Natural killer cell (primary cell): ENCODE measurements around the gene TLCD5. TPM values are rescaled to one million over a fixed set of nuclear protein-coding genes. Genes with fewer than 3 reads are reported as not detected.

ENCODE experiments used
- ATAC-seq, 3 donors: fragments of 150-1000 bp in 2 of 3; fragments of 200-7000 bp in 1 of 3; cut with Tn5 transposase; 1 replicate in 1 of 3; 2 replicates in 2 of 3; pipeline ENCODE4 v1.10.0; 2021; ENCODE audit warnings: mild to moderate bottlenecking in 2 of 3, moderate library complexity in 2 of 3
- DNase-seq, 2 donors: peaks; one replicate each; pipeline versions ENCODE4 v3.0.0 to v3.0.0-alpha.2; 2013 to 2021; ENCODE audit warnings: mixed read lengths in 1 of 2
- H3K27ac ChIP-seq: one replicate; pipeline ENCODE4 v1.5.1; 2013; ENCODE audit warnings: mild to moderate bottlenecking, low read length
- H3K27me3 ChIP-seq: one replicate; pipeline ENCODE4 v1.6.1; 2013; ENCODE audit warnings: low read length; ENCODE audit not compliant: control insufficient read depth, insufficient read depth
- H3K36me3 ChIP-seq: one replicate; pipeline ENCODE4 v1.6.1; 2013; ENCODE audit warnings: low read length; ENCODE audit not compliant: control insufficient read depth, insufficient read depth
- H3K4me1 ChIP-seq: one replicate; pipeline ENCODE4 v1.6.1; 2013; ENCODE audit warnings: low read length; ENCODE audit not compliant: control insufficient read depth, insufficient read depth
- H3K4me3 ChIP-seq: one replicate; pipeline ENCODE4 v1.5.1; 2013; ENCODE audit warnings: low read length
- H3K9me3 ChIP-seq: one replicate; pipeline ENCODE4 v1.6.1; 2013; ENCODE audit warnings: low read length; ENCODE audit not compliant: control insufficient read depth, insufficient read depth
- H3K27ac Mint-ChIP-seq, 2 donors: one replicate each; pipeline ENCODE4 v1.8.0; 2022; ENCODE audit warnings: mild to moderate bottlenecking in 2 of 2, mixed read lengths in 2 of 2, moderate library complexity in 1 of 2
- H3K27me3 Mint-ChIP-seq, 2 donors: one replicate each; pipeline ENCODE4 v1.8.0; 2022; ENCODE audit warnings: low read depth in 2 of 2, mixed read lengths in 2 of 2
- H3K36me3 Mint-ChIP-seq: one replicate; pipeline ENCODE4 v1.8.0; 2022; ENCODE audit warnings: mixed read lengths
- H3K4me1 Mint-ChIP-seq, 2 donors: one replicate each; pipeline ENCODE4 v1.8.0; 2022; ENCODE audit warnings: mixed read lengths in 2 of 2
- H3K4me3 Mint-ChIP-seq: one replicate; pipeline ENCODE4 v1.8.0; 2022; ENCODE audit warnings: mild to moderate bottlenecking, moderate library complexity, mixed read lengths
- H3K9me3 Mint-ChIP-seq, 2 donors: one replicate each; pipeline ENCODE4 v1.8.0; 2022; ENCODE audit warnings: mixed read lengths in 2 of 2
- WGBS: methylation state at CpG from one replicate; pipeline ENCODE4 v1.1.7; 2013; ENCODE audit warnings: missing lambda C conversion rate; ENCODE audit not compliant: insufficient coverage; 5-methylcytosine and 5-hydroxymethylcytosine counted together
- intact Hi-C: fragments of 100-400 bp; cut with micrococcal nuclease; formaldehyde crosslinking; loops from one replicate; pipeline ENCODE4 v1.14.2; 2022
- total RNA-seq, 4 donors: library from RNA; stranded (reverse); fragments of 120-200 nt in 1 of 4; gene quantifications; one replicate each; pipeline versions ENCODE4 v1.2.3 to v1.2.4, GENCODE V29; 2013 to 2022
- TF ChIP-seq, protein P1 (sequence below): fragments of 200-600 bp; IDR thresholded peaks from one replicate; pipeline ENCODE4 v1.8.0; 2022; ENCODE audit warnings: antibody characterized with exemption

The TLCD5 gene
- total RNA-seq, 3 donors from 2014 or later (not counting 1 experiment from before 2014, with no cell fraction given) = not detected

GRCh38 chr11:120326845-120327281, 1.8 kb downstream of the TLCD5 start:
- peaks cover 55 to 77% of the 10 kb centered on the region in 2 donors for H3K27me3 Mint-ChIP-seq
- H3K36me3 ChIP-seq = no peaks in the 10 kb centered on the region
- H3K4me1 ChIP-seq = peaks cover 3% of the 10 kb centered on the region
- H3K36me3 Mint-ChIP-seq = no peaks in the 10 kb centered on the region
- no peak overlapping the region for H3K27ac Mint-ChIP-seq
- 6% methylated on average over 2 of the region's 4 CpGs for WGBS
- DNase-seq (peak in 1 of 2 donors; percentile 38), ATAC-seq (no peak)
- H3K9me3 Mint-ChIP-seq = no peaks in the 10 kb centered on the region
- H3K4me1 Mint-ChIP-seq = peaks cover 26 to 27% of the 10 kb centered on the region in 2 donors
- no peak overlapping the region for H3K27ac ChIP-seq
- intact Hi-C loops = no loop called here
- peaks cover 22% of the 10 kb centered on the region for H3K27me3 ChIP-seq
- H3K9me3 ChIP-seq = no peaks in the 10 kb centered on the region
- TF ChIP-seq, protein P1, sequence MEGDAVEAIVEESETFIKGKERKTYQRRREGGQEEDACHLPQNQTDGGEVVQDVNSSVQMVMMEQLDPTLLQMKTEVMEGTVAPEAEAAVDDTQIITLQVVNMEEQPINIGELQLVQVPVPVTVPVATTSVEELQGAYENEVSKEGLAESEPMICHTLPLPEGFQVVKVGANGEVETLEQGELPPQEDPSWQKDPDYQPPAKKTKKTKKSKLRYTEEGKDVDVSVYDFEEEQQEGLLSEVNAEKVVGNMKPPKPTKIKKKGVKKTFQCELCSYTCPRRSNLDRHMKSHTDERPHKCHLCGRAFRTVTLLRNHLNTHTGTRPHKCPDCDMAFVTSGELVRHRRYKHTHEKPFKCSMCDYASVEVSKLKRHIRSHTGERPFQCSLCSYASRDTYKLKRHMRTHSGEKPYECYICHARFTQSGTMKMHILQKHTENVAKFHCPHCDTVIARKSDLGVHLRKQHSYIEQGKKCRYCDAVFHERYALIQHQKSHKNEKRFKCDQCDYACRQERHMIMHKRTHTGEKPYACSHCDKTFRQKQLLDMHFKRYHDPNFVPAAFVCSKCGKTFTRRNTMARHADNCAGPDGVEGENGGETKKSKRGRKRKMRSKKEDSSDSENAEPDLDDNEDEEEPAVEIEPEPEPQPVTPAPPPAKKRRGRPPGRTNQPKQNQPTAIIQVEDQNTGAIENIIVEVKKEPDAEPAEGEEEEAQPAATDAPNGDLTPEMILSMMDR = no peak
- no peak overlapping the region for H3K4me3 ChIP-seq
- H3K4me3 Mint-ChIP-seq = no peak overlapping the region

GRCh38 chr11:120327311-120327710, 2.2 kb downstream of the TLCD5 start:
- 88% methylated on average over 4 of the region's 4 CpGs for WGBS
- H3K9me3 Mint-ChIP-seq = no peaks in the 10 kb centered on the region
- H3K36me3 Mint-ChIP-seq = no peaks in the 10 kb centered on the region
- ATAC-seq (no peak), DNase-seq (no peak)
- H3K4me3 Mint-ChIP-seq = no peak overlapping the region
- H3K4me1 Mint-ChIP-seq = peaks cover 26 to 27% of the 10 kb centered on the region in 2 donors
- H3K4me1 ChIP-seq = peaks cover 3% of the 10 kb centered on the region
- H3K27me3 ChIP-seq = peaks cover 22% of the 10 kb centered on the region
- no peaks in the 10 kb centered on the region for H3K36me3 ChIP-seq
- H3K27me3 Mint-ChIP-seq = peaks cover 55 to 76% of the 10 kb centered on the region in 2 donors
- no peak overlapping the region for H3K27ac Mint-ChIP-seq
- TF ChIP-seq, protein P1 = no peak
- H3K9me3 ChIP-seq = no peaks in the 10 kb centered on the region
- H3K4me3 ChIP-seq = no peak overlapping the region
- H3K27ac ChIP-seq = no peak overlapping the region
- intact Hi-C loops = no loop called here

DNA sequence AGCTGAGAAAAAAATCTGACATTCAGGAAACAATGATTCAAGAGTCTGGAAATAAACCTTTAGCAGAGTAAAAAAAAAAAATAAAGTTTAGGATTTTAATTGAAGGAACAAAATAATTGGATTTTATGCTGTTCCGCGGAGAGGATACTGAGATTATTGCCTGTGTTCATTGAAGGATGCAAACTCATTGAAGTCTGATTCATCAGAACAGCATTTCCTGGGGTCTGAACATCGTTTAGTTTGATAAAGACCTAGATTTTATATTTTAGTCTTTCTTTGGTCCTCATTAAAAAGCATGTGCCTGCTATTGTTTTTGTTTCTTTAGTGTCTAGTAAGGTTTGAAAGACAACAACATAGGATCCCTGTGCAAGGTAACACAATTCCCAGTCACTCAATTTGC, 4.5 kb downstream of the TLCD5 start:
- H3K27ac Mint-ChIP-seq = no peak overlapping the region
- WGBS = 87% methylated on average over 3 of the region's 3 CpGs
- peaks cover 14% of the 10 kb centered on the region for H3K27me3 ChIP-seq
- no peak for DNase-seq
- H3K27me3 Mint-ChIP-seq = peaks cover 45 to 66% of the 10 kb centered on the region in 2 donors
- peaks cover 24 to 26% of the 10 kb centered on the region in 2 donors for H3K4me1 Mint-ChIP-seq
- H3K4me3 Mint-ChIP-seq = no peak overlapping the region
- H3K36me3 ChIP-seq = no peaks in the 10 kb centered on the region
- H3K4me3 ChIP-seq = no peak overlapping the region
- TF ChIP-seq, protein P1 = no peak
- no peaks in the 10 kb centered on the region for H3K9me3 ChIP-seq
- no peaks in the 10 kb centered on the region for H3K36me3 Mint-ChIP-seq
- ATAC-seq = no peak
- no peak overlapping the region for H3K27ac ChIP-seq
- peaks cover 3% of the 10 kb centered on the region for H3K4me1 ChIP-seq
- H3K9me3 Mint-ChIP-seq = no peaks in the 10 kb centered on the region
- intact Hi-C loops = no loop called here

- Mint-ChIP-seq H3K36me3 (no peaks in the 10 kb centered on the region), H3K9me3 (no peaks in the 10 kb centered on the region), H3K4me1 (peaks cover 24% of the 10 kb centered on the region in 2 donors), H3K27ac (no peak overlapping the region), H3K27me3 (peaks cover 42 to 61% of the 10 kb centered on the region in 2 donors), H3K4me3 (no peak overlapping the region)
- ATAC-seq = no peak
- Histone ChIP-seq H3K36me3 (no peaks in the 10 kb centered on the region), H3K4me1 (peaks cover under 1% of the 10 kb centered on the region), H3K27me3 (peaks cover 10% of the 10 kb centered on the region), H3K4me3 (no peak overlapping the region), H3K27ac (no peak overlapping the region), H3K9me3 (no peaks in the 10 kb centered on the region)
- DNase-seq = no peak
- TF ChIP-seq, protein P1 = no peak
- 95% methylated on average over 6 of the region's 6 CpGs for WGBS
- intact Hi-C loops = no loop called here
These were observed 4.9 kb downstream of the TLCD5 start for GRCh38 chr11:120330045-120330444.
